Measurements from ENCODE around the gene B4GALNT1. TPM values are rescaled to one million over a fixed set of nuclear protein-coding genes. Genes with fewer than 3 reads are reported as not detected.

The B4GALNT1 gene
- total and polyA plus RNA-seq, 10 of the 15 experiments (the other 5 are each of a cell fraction or from before 2014, with no cell fraction given): 0.01 to 0.38 (median 0.14) TPM; not detected in 3

DNA sequence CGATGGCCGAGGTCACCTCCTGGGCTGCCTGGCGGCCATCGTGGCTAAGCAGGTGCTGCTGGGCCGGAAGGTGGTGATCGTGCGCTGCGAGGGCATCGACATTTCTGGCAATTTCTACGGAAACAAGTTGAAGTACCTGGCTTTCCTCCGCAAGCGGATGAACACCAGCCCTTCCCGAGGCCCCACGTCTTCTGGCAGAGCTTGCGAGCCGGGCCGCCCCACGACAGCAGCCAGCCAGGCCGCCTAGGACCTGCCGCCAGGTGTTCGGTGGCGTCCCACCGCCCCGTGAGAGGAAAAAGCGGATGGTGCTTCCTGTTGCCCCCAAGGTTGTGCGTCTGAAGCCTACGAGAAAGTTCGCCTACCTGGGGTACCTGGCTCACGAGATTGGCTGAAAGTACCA lies 41.7 kb upstream of the B4GALNT1 start:
- Histone ChIP-seq H3K9ac (ENCODE audit: control insufficient read depth, insufficient read depth, low read length) (no peak overlapping the region), H3K4me3 (no peak overlapping the region), H3K4me1 (ENCODE audit: control insufficient read depth, insufficient read depth, low read length) (no peaks in the 10 kb centered on the region), H3K27ac (ENCODE audit: control insufficient read depth, insufficient read depth) (no peak overlapping the region), H3K27me3 (replicated peaks in 1 of 2; ENCODE audit: control insufficient read depth in 2 of 2, insufficient read depth in 2 of 2, low read length in 1 of 2) (no peaks in the 10 kb centered on the region; a peak in 1 of 4 replicates), H3K36me3 (ENCODE audit: control insufficient read depth in 2 of 2, insufficient read depth in 2 of 2, low read length in 1 of 2) (no peaks in the 10 kb centered on the region), H4K20me1 (ENCODE audit: control insufficient read depth, insufficient read depth) (no peaks in the 10 kb centered on the region), H2AFZ (ENCODE audit: control insufficient read depth, low read depth, low read length) (no peak overlapping the region), H3K4me2 (ENCODE audit: control insufficient read depth, insufficient read depth) (no peak overlapping the region), H3K79me2 (ENCODE audit: control insufficient read depth, insufficient read depth, low read length) (no peaks in the 10 kb centered on the region), H3K9me3 (replicated peaks; ENCODE audit: control insufficient read depth, insufficient read depth, low read length) (no peaks in the 10 kb centered on the region)
- ATAC-seq (no peak), DNase-seq (ENCODE audit: low read depth, low spot score) (no peak), FAIRE-seq (no peak)
- RAD21 ChIA-PET (ENCODE audit: unreplicated experiment): interaction anchor here (0.6 kb wide), 1 partner anchor 42 kb away, joined by 4 read pairs; the partner anchor contains the start of gene B4GALNT1
- 61% methylated on average over 28 of the region's 29 CpGs for WGBS (ENCODE audit: insufficient coverage, insufficient replicate concordance, low lambda C conversion rate, missing lambda C conversion rate)
- POLR2A ChIA-PET: no interaction called here
- SMC1A ChIA-PET (ENCODE audit: uncharacterized antibody, unreplicated experiment): no interaction called here
- no TSS peak for BruUV-seq (replicated peaks)
- intact Hi-C loops (cut with micrococcal nuclease; ENCODE audit: unreplicated experiment) (no loop called here), in situ Hi-C loops (cut with MboI) (no loop called here)
- CTCF ChIA-PET: no interaction called here
- TF ChIP-seq SP1 (IDR thresholded peaks at IDR 0.05; ENCODE audit: low read depth, low read length) (no peak), ZNF207 (IDR thresholded peaks at IDR 0.05; ENCODE audit: borderline replicate concordance) (no peak), ZNF384 (IDR thresholded peaks at IDR 0.05; ENCODE audit: borderline replicate concordance, low read depth, low read length) (no peak), RELA (IDR thresholded peaks at IDR 0.05; ENCODE audit: borderline replicate concordance, partially characterized antibody) (no peak), PML (IDR thresholded peaks at IDR 0.05; ENCODE audit: low read length) (no peak)
- TF ChIP-seq, protein P1, sequence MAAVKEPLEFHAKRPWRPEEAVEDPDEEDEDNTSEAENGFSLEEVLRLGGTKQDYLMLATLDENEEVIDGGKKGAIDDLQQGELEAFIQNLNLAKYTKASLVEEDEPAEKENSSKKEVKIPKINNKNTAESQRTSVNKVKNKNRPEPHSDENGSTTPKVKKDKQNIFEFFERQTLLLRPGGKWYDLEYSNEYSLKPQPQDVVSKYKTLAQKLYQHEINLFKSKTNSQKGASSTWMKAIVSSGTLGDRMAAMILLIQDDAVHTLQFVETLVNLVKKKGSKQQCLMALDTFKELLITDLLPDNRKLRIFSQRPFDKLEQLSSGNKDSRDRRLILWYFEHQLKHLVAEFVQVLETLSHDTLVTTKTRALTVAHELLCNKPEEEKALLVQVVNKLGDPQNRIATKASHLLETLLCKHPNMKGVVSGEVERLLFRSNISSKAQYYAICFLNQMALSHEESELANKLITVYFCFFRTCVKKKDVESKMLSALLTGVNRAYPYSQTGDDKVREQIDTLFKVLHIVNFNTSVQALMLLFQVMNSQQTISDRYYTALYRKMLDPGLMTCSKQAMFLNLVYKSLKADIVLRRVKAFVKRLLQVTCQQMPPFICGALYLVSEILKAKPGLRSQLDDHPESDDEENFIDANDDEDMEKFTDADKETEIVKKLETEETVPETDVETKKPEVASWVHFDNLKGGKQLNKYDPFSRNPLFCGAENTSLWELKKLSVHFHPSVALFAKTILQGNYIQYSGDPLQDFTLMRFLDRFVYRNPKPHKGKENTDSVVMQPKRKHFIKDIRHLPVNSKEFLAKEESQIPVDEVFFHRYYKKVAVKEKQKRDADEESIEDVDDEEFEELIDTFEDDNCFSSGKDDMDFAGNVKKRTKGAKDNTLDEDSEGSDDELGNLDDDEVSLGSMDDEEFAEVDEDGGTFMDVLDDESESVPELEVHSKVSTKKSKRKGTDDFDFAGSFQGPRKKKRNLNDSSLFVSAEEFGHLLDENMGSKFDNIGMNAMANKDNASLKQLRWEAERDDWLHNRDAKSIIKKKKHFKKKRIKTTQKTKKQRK (IDR thresholded peaks at IDR 0.05; ENCODE audit: low read depth, low read length): no peak
- TF ChIP-seq, protein P2, sequence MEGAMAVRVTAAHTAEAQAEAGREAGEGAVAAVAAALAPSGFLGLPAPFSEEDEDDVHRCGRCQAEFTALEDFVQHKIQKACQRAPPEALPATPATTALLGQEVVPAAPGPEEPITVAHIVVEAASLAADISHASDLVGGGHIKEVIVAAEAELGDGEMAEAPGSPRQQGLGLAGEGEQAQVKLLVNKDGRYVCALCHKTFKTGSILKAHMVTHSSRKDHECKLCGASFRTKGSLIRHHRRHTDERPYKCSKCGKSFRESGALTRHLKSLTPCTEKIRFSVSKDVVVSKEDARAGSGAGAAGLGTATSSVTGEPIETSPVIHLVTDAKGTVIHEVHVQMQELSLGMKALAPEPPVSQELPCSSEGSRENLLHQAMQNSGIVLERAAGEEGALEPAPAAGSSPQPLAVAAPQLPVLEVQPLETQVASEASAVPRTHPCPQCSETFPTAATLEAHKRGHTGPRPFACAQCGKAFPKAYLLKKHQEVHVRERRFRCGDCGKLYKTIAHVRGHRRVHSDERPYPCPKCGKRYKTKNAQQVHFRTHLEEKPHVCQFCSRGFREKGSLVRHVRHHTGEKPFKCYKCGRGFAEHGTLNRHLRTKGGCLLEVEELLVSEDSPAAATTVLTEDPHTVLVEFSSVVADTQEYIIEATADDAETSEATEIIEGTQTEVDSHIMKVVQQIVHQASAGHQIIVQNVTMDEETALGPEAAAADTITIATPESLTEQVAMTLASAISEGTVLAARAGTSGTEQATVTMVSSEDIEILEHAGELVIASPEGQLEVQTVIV (IDR thresholded peaks at IDR 0.05; ENCODE audit: borderline replicate concordance, partially characterized antibody): no peak
- TF ChIP-seq, protein P3, sequence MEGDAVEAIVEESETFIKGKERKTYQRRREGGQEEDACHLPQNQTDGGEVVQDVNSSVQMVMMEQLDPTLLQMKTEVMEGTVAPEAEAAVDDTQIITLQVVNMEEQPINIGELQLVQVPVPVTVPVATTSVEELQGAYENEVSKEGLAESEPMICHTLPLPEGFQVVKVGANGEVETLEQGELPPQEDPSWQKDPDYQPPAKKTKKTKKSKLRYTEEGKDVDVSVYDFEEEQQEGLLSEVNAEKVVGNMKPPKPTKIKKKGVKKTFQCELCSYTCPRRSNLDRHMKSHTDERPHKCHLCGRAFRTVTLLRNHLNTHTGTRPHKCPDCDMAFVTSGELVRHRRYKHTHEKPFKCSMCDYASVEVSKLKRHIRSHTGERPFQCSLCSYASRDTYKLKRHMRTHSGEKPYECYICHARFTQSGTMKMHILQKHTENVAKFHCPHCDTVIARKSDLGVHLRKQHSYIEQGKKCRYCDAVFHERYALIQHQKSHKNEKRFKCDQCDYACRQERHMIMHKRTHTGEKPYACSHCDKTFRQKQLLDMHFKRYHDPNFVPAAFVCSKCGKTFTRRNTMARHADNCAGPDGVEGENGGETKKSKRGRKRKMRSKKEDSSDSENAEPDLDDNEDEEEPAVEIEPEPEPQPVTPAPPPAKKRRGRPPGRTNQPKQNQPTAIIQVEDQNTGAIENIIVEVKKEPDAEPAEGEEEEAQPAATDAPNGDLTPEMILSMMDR (IDR thresholded peaks at IDR 0.05 in 2 of 3, conservative IDR thresholded peaks at IDR 0.05 in 1 of 3; ENCODE audit: control insufficient read depth in 2 of 3, extremely low read depth in 1 of 3, insufficient read depth in 1 of 3, low read depth in 3 of 3, low read length in 3 of 3): no peak
